Activated T-helper 1 cell treated with anti-CD3 and anti-CD28 coated beads, Interleukin-2, amount 50 U/mL, for 16 hours (primary cell): ENCODE data around the gene CELF5.
"Not testable (repeated sequence)": the region's sequence is repeated elsewhere in the genome, so short reads cannot be mapped to it uniquely, and the experiment has no call there.

Experiments
- DNase-seq, 2 donors: peaks; one replicate each; pipeline ENCODE4 v3.0.0-alpha.2; 2020; ENCODE audit warnings: low read depth in 1 of 2, low spot score in 1 of 2

Gene CELF5

DNA sequence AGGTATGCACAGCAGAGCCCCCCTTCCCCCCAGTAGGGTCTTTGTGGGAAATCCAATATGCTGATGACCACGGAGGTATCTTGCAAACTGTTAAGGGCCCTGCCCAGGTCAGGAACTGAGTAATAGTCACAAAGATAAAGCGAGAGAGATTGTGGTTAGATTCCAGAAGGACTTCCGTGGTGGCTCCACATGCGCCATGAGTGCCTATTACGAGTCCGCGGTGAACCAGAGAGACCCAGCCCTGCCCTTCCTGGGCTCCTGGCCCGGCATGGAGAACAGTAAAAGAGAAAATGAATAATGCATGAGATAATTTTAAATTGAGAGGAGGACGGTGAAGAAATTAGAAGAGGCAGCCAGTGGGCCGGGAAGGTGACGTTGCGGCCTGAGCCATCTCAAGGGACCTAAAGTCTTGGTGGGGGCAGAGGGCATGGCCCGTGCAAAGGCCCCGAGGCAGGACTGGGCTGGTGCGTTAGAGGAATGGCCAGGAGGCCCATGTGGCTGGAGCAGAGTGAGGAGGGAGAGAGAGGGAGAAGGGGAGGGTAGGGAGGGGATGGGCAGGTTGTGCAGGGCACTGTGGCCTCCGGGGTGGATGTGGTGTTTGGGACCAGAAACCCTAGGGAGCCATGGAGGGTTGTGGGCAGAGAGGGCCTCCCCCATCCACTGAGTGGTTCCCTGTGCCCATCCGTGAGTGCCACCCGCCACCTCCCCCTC lies 95.3 kb downstream of the CELF5 start:
- no peak for DNase-seq

DNA sequence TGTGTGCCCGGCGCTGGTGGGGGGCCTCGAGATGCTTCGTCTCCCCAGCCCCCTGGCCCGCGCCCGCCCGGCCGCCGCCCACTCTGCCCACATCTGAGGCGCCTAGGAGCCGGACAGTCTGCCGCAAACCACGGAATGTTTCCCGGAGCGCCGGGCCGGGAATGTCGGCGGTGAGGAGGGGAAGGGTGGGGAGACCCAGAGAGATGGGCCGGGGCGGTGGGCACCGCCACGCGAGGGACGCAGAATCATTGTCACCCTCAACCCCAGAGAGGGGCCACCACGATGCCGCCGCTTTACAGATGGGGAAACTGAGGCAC lies 95.9 kb downstream of the CELF5 start:
- no peak for DNase-seq

DNA sequence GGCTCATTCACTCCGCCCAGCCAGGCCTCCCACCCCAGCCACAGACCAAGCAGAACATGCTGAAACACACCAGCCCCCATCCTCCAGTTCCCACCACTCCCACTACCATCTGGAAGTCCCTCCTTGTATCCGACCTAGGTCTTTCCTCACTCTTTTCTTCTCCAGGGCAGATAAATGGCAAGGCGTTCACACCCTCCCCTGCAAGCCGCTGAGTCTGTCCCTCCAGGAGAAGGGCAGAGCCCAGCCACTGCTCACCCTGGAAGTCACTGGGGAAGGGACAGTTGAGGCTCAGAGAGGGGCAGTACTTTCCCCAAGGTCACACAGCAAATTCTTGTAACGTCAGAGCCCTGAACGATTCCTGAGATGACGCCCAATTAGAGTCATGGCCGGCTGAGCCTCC lies 96.4 kb downstream of the CELF5 start:
- no peak for DNase-seq

DNA sequence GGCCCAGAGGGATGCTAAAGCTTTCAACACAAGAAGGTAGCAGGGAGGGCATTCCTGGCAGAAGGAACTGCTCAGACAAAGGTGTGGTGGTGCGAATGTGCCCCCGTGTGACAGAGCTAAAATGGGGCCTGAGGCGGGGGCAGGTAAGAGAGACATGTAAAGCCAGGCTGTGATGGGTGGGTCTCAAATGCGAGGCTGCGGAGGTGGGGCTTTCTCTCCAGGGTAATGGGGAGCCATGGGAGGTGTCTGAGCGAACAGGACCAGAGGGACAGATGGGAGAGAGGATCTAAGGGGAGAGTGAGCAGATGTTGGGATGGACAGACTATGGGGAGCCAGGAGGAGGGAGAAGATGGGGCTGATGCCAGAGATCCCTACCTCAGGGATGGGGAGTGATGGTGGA lies 97.2 kb downstream of the CELF5 start:
- DNase-seq = no peak

DNA sequence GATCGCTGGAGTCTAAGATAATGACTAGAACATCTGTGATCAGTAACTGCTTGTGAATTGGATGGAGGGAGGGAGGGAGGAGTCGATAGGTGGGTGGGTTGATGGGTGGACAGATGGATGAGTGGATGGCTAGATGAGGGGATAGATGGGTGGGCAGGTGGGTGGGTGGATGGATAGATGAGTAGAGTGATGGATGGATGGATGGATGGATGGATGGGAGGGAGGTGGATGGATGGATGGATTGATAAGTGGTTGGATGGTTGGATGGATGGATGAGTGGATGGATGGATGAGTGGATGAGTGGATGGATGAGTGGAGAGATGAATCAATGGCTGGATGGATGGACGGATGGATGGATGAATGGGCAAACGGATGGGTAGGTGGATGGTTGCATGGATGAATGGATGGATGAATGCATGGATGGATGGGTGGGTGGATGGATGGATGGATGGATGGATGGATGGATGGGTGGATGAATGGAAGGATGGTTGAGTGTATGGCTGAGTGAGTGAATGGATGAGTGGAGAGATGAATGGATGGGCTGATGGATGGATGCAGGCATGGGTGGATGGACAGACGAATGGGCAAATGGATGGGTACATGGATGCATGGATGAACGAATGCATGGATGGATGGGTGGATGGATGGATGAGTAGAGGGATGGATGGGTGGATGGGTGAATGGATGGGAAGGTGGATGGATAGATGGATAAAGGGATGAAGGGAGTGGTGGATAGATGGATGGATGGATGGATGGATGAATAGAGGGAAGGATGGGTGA lies 97.9 kb downstream of the CELF5 start:
- no peak for DNase-seq

DNA sequence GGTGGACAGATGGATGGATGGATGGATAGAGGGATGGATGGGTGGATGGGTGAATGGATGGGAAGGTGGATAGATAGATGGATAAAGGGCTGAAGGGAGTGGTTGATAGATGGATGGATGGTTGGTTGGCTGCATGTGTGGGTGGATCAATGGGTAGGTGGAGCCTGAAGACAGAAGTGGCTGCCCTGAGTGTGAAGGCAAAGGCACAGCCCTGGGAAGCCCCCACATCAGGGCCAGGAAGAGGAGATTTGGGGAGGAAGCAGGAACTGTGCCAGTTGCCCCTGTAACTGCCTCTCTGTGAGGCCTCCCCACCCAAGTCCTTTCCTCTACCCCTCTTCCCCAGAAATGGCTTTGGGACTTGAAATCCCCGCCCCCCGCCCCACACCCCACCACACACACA lies 98.6 kb downstream of the CELF5 start:
- no peak for DNase-seq

DNA sequence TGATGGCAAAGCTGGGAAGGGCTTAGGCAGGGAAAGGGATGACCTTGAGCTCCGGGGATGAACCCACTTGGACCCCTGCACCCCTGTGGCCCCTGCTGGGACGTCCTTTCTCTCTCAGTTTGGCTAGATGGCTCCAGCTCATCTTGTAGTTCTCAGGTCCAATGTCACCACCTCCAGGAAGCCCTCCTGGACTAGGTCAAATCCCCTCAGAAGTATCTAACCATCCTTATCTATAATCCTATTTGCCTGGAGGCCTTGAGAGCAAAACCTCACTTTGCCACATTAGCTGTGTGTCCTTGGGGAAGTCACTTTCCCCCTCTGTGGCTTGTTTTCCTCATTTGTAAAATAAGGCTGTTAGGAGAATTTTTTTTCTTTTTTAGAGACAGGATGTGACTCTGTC lies 99.2 kb downstream of the CELF5 start:
- no peak for DNase-seq

DNA sequence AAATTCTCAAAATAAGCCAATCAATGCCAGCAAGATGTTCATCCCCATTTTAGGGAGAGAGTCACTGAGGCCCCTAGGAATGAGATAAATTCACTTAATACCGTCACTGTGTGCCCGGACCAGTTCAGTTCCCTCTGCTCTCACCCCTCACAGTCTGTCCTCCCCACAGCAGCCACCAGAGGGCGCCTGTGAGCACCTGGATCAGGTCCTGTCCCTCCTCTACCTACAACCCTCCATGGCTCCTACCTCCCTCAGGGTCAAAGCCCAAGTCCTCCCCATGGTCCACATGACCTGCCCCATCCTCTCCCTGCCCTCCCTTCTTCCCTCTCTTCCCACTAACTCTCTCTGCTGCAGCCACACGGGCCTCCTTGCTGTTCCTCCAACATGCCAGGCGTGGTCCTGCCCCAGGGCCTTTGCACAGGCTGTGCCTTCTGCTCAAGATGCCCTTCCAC lies 100.0 kb downstream of the CELF5 start:
- DNase-seq = peak; percentile 59 to 63

DNA sequence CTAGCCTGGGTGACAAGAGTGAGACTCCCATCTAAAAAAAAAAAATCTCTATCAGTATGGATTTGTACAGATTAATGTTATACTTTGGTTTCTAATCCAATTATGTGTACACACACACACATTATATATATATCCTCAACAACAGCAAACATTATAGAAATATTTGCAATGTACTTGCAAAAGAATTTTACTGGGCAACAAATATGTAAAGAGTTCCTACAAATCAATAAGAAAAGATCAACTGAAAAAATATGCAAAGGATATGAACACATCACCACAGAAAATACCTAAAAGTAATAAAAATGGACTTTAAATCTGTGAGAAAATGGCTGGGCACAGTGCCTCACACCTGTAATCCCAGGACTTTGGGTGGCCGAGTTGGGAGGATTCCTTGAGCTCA lies 101.0 kb downstream of the CELF5 start:
- no peak for DNase-seq

DNA sequence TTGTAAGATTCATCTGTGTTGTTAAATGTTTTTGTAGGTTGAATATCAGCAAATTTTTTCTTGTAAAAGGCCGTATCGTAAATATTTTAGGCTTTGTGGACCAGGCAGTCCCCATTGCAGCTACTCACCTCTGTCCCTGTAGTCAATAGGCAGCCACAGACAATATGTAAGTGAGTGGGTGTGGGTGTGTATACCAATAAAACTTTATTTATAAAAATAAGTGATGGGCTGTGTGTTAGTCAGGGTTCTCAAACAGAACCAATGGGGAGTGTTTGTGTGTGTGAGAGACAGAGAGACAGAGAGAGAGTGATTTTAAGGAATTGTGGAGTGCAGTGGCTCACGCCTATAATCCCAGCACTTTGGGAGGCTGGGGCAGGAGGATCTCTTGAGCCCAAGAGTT lies 104.3 kb downstream of the CELF5 start:
- no peak for DNase-seq

DNA sequence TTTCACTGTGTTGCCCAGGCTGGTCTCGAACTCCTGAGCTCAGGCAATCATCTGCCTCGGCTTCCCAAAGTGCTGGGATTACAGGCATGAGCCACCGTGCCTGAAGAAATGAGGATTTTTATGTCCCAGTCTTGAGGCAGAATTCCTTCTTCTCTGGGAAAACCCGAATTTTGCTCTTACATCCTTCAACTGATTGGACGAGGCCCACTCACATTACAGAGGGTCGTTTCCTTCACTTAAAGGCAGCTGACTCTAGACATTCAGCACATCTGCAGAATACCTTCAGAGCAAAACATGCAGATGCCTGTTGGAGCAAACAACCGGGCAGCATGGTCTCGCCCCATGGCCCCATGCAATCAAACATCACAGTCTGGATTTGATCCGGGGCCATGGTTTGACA lies 105.6 kb downstream of the CELF5 start:
- no peak for DNase-seq

DNA sequence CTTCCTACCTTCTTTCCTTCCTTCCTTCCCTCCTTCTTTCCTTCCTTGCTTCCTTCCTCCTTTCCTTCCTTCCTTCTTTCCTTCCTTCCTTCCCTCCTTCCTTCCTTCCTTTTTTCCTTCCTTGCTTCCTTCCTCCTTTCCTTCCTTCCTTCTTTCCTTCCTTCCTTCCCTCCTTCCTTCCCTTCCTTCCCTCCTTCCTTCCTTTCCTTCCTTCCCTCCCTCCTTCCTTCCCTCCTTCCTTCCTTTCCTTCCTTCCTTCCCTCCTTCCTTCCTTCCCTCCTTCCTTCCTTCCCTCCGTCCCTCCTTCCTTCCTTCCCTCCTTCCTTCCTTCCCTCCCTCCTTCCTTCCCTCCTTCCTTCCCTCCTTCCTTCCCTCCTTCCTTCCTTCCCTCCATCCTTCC lies 107.8 kb downstream of the CELF5 start:
- DNase-seq = not testable (repeated sequence)

DNA sequence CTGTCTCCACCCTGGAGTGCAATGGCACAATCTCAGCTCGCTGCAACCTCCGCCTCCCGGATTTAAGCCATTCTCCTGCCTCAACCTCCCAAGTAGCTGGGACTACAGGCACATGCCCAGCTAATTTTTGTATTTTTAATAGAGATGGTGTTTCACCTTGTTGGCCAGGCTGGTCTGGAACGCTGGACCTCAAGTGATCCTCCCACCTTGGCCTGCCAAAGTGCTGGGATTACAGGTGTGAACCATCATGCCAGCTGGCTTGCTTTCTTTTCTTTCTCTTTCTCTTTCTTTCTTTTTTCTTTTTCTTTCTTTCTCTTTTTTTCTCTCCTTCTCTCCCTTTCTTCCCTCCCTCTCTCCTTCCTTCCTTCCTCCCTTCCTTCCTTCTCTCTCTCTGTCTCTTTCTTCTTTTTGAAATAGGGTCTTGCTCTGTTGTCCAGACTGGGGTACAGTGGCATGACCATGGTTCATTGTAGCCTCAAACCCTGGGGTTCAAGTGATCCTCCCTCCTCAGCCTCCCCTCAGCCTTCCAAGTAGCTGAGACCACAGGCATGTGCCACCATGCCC lies 108.6 kb downstream of the CELF5 start:
- DNase-seq = no peak

DNA sequence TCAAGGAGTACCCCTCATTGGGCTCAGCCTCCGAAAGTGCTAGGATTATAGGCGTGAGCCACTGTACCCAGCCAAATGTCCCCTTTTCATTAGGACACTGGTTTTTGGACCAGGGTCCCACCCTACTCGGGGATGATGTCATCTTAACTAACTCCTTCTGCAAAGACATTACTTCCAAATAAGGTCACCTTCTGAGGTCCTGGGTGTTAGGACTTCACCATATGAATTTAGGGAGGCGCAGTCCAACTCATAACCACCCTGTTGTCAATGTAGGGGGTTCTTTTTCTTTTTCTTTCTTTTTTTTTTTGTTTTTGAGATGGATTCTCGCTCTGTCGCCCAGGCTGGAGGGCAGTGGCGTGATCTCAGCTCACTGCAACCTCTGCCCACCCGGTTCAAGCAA lies 109.2 kb downstream of the CELF5 start:
- no peak for DNase-seq

DNA sequence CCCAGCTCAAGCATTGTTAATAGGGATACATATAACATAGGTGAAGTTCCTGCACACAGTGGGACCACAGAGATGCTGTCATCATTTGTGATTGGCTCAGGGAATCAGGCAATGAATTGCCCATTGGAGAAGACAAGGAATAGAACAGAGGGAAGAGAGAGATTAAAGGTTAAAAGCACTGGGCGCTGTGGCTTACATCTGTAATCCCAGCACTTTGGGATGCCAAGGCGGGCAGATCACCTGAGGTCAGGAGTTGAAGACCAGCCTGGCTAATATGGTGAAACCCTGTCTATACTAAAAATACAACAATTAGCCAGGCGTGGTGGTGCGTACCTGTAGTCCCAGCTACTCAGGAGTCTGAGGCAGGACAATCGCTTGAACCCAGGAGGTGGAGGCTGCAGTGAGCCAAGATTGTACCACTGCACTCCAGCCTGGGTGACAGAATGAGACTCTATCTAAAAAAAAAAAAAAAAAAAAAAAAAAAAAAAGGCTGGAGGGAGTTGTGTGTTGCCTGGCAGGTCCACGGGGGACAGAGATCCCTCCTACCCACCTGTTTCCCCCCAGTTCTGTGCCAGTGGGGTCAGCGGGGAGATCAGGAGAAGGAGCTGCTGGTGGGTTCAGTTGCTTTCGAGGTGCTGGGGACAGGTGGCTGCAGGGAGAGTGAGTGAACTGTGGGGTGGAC lies 110.4 kb downstream of the CELF5 start:
- not testable (repeated sequence) for DNase-seq

DNA sequence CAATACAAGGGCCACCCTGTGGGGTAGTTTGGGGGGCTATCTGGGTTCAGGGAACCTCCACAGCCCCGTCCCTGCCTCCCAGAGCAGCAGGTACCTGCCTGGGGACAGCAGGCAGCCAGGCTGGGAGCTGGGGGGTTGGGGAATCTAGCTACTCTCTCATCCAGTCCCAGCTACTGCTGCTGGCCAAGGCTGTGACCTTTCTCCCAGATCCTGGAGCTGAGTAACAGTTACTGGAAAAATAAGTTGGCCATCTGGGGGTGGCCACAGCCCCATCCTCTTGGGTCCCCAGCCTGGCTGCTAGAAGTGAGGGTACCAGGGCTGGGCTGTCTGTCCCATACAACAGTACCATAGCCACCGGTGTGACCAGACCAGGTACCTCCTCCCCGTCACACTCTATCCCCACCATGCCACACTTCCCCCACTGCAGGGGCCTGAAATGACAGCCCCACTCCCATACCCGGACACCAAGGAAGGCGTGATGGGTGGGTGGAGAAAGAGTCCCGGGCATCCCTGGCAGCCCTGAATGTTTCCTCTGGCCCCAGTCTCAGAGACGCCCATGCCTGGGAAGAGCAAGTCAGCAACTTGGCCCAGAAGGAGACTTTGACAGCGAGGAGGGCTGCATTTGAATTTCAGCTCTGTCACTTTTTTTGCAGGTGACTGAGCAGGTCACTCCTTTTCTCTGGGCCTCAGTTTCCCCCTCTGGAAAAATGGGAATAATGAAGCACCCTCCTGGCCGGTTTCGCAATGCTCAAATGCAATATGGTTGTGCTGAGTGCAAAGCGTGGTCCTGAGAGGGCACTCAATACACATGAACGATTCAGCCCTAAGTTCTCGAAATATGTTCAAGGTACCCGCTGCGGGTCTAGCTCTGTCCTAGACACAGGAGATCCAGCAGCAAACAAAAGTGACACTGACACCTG lies 111.2 kb downstream of the CELF5 start:
- DNase-seq = no peak

DNA sequence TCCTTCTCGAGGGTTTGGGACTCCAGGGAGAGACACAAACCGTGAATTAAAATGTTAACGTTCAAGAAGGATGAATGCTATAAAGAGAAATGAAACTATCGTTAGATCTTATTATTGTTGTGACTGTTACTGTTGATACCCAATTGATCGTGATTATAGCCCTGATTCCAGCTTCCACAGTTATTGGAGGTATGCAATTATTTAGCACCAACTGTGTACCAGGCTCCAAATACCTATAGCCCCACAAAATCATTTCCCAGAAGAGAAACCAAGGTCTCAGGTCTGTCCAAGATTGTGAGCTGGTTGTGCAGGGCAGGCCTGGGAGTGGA lies 111.9 kb downstream of the CELF5 start:
- DNase-seq = no peak

DNA sequence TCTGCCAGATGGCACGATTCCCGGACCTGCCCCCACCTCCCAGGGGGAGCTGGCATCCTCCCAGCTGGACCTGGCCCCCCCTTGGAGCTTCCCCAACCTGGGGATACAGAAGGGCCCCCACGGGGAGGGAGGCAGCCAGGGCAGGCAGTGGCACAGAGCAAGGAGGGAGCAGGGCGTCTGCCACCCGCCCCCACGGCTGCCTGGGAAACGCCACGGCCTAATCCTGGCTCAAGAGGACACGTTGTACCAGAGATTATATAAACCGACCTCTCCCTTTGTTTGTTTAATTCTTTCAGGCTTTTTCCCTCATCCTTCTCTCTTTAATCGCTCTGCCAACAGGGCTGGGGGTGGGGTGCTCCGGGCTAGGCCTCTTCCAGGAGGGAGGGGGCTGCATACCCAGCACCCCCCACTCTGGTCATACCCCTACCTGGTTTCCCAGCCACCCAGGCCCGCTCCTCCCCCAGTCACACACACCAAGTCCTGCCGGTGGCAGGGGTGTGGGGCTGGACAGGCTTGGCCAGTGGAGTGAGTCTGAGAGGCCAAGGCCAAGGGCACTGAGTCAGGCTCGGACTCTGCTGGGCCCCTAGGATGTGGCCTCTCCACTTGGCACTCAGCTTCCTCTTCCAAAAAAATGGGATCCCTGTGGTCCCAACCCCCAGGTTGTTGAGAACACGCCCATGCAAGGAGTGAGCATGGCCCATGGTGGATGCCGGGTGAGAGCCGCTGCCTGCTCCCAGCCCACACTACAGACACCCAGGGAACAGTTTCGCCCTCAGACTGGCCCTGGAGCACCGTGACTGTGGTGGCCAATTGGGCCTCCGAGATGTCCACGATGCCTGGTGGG lies 112.4 kb downstream of the CELF5 start:
- DNase-seq = no peak

DNA sequence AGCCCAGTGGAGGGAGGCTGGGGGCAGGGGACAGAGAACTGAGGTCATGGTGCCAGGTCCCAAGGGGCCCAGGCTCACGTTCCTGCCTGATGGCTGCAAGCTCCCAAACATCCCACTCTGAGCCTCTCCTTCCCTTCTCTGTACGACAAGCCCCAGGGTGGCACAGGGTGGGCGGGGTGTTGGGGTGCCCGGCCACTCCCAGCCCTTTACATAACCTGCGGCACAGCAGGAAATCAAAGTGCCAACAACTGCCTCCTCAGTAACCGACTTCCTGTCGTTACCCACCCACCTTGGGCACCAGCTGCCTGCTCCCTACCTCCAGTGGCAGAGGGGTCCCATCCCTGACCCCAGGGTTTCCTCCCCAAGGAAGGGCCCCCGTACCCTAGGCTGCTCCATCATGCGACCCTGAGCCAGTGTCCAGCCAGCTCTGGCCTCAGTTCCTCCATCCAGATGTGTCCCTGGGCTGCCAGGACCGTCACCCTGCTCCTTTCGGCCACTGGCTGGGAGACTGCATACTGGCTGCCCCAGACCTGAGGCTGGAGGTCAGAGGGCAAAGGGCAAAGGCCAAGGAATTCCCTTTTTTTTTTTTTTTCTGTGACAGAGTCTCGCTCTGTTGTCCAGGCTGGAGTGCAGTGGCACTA lies 114.2 kb downstream of the CELF5 start:
- peak; percentile 17 to 53 for DNase-seq

DNA sequence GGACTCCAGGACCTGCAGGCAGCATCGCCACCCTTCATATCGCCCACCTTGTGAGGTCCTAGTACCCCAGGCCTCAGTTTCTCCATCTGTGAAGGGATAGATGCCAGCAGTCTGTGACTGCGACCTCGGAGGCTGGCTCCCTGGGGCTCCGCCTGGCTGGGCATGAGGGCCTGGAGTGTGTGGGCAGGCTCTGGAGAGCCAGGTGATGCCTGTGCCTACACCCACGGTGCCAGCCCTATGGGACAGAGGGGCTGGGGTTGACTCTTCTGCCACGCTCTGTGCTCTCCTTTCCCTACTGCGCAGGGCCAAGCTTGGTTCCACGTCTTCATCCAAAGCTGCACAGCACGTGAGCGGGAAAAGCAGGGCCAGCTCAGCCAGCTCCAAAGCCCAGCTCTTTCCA lies 115.9 kb downstream of the CELF5 start:
- no peak for DNase-seq
